Measurements from ENCODE around the gene CDH2. TPM values are rescaled to one million over a fixed set of nuclear protein-coding genes. Genes with fewer than 3 reads are reported as not detected.
"Not testable (repeated sequence)": the region's sequence is repeated elsewhere in the genome, so short reads cannot be mapped to it uniquely, and the experiment has no call there.

The CDH2 gene
- total RNA-seq, 1 donor from 2014 or later, result 22.8 TPM

GRCh38 chr18:27920836-27921235 is 256.1 kb downstream of the CDH2 start:
- Histone ChIP-seq H3K27me3 (no peaks in the 10 kb centered on the region), H3K4me1 (no peaks in the 10 kb centered on the region), H3K9me3 (no peaks in the 10 kb centered on the region), H3K4me3 (no peak overlapping the region), H3K27ac (no peak overlapping the region), H3K36me3 (no peaks in the 10 kb centered on the region)
- TF ChIP-seq CTCF (IDR thresholded peaks at IDR 0.05), result no peak
- no peak for DNase-seq (ENCODE audit: low spot score in 2 of 2)
- intact Hi-C loops (cut with DNase I), result no loop called here

- DNase-seq (ENCODE audit: low spot score in 2 of 2); H3K27me3 ChIP-seq; intact Hi-C loops (cut with DNase I); H3K27ac ChIP-seq; H3K4me1 ChIP-seq; H3K36me3 ChIP-seq; H3K4me3 ChIP-seq: not testable (repeated sequence)
- H3K9me3 ChIP-seq, result peaks cover 0 to 10% of the 10 kb centered on the region in 2 donors
Measured at GRCh38 chr18:27906189-27906588, 270.7 kb downstream of the CDH2 start.

- TF ChIP-seq CTCF (IDR thresholded peaks at IDR 0.05), result no peak
- intact Hi-C loops (cut with DNase I), result no loop called here
Measured at GRCh38 chr18:27903906-27904305, 273.0 kb downstream of the CDH2 start.

GRCh38 chr18:27901424-27902226 is 275.3 kb downstream of the CDH2 start:
- Histone ChIP-seq H3K27ac (no peak overlapping the region), H3K4me1 (no peaks in the 10 kb centered on the region), H3K9me3 (no peaks in the 10 kb centered on the region), H3K4me3 (no peak overlapping the region), H3K27me3 (no peaks in the 10 kb centered on the region), H3K36me3 (no peaks in the 10 kb centered on the region)
- no peak for DNase-seq (ENCODE audit: low spot score in 2 of 2)
- TF ChIP-seq CTCF (IDR thresholded peaks at IDR 0.05), result no peak
- intact Hi-C loops (cut with DNase I), result no loop called here

More at GRCh38 chr18:27903906-27904305, 273.0 kb downstream of the CDH2 start:
- Histone ChIP-seq H3K27ac (no peak overlapping the region), H3K36me3 (no peaks in the 10 kb centered on the region), H3K4me3 (no peak overlapping the region), H3K4me1 (no peaks in the 10 kb centered on the region), H3K27me3 (no peaks in the 10 kb centered on the region), H3K9me3 (peaks cover 0 to 2% of the 10 kb centered on the region in 2 donors)
- DNase-seq (ENCODE audit: low spot score in 2 of 2), result no peak
